Measurements from ENCODE around the gene PMM2. TPM values are rescaled to one million over a fixed set of nuclear protein-coding genes. Genes with fewer than 3 reads are reported as not detected.
"Not testable (repeated sequence)": the region's sequence is repeated elsewhere in the genome, so short reads cannot be mapped to it uniquely, and the experiment has no call there.

Gene PMM2
- 40.1 and 48.9 TPM in 2 replicates for total RNA-seq (2014; rRNA removed; shearing (Covaris generic))
- 53.5 and 58.0 TPM in 2 replicates for polyA plus RNA-seq (2014; cell fraction: nucleus; rRNA removed)

DNA sequence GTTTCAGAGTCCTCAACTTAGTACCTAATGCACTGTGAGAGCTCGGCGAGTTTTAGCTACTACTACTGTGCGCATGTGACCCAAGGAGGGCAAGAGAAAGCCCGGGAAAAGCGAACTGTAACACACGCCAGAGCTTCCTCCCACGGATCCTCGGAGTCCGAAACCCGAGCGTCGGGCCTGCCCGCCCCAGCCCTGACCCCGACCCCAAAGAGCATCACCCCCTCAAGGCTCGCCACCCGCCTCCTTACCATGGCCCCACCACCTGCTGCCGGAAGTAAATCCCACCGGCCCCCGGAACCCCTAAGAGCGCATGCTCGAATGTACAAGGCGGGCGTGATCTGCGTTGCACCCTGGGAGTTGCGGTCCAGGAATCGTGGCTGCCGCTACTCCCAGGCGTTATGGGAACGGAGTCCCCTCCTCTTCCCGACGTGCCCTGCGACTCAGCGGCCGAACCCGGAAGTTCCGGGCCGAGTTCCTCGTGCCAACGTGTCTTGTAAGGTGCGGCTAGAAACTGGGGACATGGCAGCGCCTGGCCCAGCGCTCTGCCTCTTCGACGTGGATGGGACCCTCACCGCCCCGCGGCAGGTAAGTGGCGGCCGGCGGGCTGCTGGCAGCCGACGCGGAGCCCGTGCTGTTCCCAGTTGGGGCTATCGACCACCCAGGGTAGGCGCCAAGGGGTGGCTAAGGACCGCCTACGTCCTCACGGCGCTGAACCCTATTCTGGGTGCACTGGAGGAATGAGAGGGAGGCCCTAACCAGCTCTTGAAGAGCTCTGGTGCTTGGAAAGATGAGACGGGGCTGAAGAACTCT, at the start of gene PMM2, which contains the start of gene TMEM186:
PMM2 (plus strand) TSS at position 476 of the 810 bp plus-strand sequence; CDS start at position 520, 44 bp downstream.
TMEM186 (minus strand) TSS at position 276 of the 810 bp plus-strand sequence; CDS start at position 251, 25 bp downstream.
- DNase-seq (ENCODE audit: extremely low read depth, low read depth): peak; percentile 94

DNA sequence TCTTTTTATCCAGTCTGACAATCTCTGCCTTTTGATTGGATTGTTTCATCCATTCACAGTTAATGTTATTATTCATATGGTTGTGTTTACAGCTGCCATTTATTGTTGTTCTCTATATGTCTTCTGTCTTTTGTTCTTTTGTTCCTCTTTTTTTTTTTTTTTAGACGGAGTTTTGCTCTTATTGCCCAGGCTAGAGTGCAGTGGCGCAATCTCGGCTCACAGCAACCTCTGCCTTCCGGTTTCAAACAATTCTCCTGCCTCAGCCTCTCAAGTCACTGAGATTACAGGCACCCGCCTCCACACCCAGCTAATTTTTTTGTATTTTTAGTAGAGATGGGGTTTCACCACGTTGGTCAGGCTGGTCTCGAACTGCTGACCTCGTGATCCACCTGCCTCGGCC, 48.7 kb upstream of the PMM2 start:
- not testable (repeated sequence) for DNase-seq (ENCODE audit: extremely low read depth, low read depth)

DNA sequence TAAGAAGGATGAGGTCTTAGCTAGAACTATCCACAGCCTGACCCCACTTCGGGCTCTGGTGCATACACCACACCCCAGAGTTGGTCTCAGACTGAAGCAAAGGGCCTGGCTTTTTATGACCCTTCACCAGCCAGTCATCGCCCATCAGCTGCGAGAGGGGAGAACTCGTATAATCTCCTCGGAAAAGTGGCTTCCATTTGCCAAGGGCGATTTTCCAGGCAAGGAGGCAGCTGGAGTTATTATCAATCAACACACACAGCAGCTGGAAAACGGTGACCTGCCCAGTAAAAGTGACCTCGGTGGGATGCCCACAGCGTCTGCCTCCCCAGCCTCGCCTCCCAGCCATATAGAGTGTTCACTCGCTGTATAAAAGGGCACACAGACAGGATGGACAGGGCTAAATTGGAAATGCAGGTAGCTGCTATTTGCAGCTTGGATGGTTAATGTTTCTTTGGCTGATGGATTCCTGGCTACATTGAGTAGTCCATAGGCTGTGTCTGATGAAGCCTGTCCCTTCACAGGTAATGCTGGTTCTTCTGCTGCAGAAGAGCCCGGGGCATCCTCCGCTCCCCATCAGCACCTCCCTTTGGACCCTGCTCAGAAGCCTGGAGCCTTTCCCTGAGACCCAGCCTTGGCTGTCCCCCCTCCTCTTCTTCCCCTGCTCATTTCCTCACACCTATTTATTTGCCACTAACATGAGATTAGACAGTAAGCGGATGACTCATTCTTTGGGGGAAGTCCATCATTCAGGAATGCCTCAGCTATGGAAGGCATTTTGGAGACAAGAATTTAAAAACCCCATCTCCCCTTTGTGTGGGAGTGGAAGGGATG, 45.9 kb upstream of the PMM2 start:
- peak; percentile 51 for DNase-seq (ENCODE audit: extremely low read depth, low read depth)

DNA sequence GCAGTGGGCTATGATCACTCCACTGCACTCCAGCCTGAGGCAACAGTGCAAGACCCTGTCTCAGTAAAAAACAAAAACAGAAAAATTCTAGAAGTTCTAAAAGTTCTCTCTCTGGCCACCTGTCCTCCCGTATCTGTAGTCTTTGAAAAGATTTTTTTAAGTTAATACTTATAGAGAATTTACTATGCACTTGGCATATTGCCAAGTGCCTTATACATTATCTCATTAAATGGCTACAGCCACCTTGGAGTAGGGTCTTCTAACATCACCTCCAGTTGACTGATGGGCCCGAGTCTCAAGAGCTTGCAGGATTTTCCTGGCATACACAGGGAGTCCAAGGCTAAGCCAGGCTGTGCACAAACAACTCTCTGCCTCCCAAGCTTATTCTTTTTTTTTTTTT, 44.9 kb upstream of the PMM2 start:
- DNase-seq (ENCODE audit: extremely low read depth, low read depth): no peak

GRCh38 chr16:8753416-8754054, 44.1 kb upstream of the PMM2 start:
- DNase-seq (ENCODE audit: extremely low read depth, low read depth): no peak

GRCh38 chr16:8756755-8757154, 40.9 kb upstream of the PMM2 start:
- DNase-seq (ENCODE audit: extremely low read depth, low read depth): no peak

- DNase-seq (ENCODE audit: extremely low read depth, low read depth): no peak
These were observed 39.6 kb upstream of the PMM2 start for GRCh38 chr16:8758022-8758421.

DNA sequence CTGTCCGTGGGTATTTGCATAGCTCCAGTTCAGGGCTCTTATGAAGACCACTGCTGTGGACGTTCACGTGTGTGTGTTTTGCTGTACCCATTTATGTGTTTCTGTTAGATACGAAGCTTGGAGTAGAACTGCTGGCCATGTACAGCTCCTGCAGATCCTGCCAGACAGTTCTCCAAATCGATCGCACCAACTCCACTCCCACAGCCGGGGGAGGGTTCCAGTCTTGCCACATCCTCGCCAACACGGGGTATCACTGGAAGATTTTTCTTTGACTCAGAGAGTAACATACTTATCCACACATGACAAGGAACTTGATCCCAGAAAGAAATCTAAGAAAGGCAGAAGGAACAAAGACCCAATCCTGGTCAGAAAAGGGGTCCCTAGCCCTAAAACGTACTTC, 37.6 kb upstream of the PMM2 start:
- no peak for DNase-seq (ENCODE audit: extremely low read depth, low read depth)

DNA sequence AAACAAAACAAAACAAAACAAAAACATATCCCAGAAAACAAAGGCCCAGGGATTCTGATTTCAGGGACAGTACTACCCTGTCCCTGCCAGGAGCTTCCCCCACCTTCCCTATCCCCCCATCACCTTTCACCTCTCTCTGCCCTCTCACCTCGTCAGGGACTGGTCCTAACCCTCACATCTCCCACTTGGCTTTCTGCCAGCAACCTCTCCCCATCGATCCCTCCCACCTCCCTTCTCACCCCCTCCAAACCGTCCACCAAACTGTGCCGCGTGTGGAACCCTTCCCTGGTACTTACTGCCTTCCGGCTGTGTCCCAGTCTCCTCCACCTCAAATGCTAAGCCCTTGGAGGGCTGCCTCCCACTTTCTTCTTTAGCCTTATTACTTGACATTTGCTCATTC, 36.6 kb upstream of the PMM2 start:
- no peak for DNase-seq (ENCODE audit: extremely low read depth, low read depth)

DNA sequence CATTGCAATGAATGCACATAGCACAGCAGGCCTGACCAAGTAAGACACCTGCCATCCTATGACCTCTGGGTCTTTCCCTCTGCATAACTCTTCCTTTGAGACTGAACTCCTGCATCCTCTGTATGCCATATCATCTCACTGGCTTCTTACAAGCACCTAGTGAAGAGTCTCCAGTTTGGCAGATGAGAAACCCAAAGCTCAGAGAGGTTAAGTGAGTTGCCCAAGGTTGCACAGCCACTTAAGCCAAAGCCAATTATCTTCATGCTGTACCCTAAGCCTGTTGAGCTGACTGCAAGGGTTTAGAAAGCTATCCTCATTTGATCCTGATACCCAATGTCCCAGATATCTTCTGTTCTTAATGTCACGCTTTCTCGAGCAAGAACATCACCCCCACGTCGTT, 35.4 kb upstream of the PMM2 start:
- no peak for DNase-seq (ENCODE audit: extremely low read depth, low read depth)

GRCh38 chr16:8763083-8763482, 34.6 kb upstream of the PMM2 start:
- DNase-seq (ENCODE audit: extremely low read depth, low read depth): no peak

GRCh38 chr16:8763899-8764298, 33.7 kb upstream of the PMM2 start:
- no peak for DNase-seq (ENCODE audit: extremely low read depth, low read depth)

DNA sequence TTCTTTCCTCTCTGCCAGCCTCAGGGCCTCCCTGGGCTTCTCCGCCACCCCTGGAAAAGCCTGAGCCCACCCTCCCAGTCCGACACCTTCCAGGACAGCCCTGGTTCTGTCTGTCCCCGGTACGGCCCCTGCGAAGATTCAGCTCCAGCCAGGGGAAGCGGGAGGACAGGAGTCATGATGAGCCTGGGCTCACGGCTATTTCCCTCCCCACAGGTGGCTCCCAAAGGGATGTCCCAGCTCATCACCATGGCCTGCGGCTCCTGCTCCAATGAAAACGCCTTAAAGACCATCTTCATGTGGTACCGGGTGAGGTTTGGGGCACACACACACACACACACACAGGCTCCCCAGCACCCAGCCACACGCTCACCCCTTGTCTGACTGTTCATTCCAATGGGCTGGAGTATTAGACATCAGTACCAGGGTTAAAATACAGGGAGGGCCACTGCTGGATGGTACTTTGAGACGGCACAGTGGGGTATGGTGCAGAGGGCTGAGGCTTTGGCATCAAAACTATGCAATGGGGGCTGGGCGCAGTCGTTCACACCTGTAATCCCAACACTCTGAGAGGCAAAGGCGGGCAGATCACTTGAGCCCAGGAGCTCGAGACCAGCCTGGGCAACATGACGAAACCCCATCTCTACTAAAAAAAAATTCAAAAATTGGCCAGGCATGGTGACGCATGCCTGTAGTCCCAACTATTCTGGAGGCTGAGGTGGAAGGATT, 33.0 kb upstream of the PMM2 start:
- DNase-seq (ENCODE audit: extremely low read depth, low read depth): no peak

DNA sequence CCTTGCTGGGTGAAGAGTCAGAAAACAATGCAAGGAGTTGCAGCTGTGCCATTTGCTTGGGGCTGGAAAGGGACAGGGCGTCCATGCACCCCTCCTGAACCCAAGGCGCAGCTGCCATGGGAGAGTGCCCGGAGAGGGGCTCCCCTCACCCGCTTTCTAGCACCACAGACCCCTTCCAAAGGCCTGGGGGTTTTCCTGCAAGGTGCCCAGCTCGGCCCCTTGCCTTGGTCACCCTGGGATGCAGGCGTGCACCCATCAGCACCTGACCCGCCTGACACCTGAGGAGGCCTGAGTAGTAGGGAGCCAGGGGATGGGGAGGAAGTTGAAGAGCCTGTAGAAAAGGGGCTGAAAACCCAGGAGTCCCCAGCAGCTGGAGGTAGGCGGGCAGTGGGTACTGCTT, 30.5 kb upstream of the PMM2 start:
- DNase-seq (ENCODE audit: extremely low read depth, low read depth): no peak

DNA sequence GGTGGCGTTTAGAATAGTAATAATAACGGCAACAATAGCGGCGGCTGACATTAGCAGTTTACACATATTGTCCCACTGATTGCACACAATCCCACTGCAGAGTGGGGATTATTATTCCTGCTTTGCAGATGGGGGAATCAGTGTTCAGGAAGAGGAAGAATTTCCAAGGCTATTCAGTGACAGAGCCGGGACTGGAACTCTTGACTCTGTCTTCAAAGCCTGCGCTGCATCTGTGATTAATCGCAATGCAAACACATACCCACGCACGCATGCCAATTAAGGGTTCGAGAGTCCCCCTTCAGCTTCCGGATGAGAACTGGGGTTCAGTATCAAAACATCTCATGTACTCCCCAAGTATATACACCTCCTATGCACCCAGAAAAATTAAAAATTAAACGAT, 29.4 kb upstream of the PMM2 start:
- no peak for DNase-seq (ENCODE audit: extremely low read depth, low read depth)

DNA sequence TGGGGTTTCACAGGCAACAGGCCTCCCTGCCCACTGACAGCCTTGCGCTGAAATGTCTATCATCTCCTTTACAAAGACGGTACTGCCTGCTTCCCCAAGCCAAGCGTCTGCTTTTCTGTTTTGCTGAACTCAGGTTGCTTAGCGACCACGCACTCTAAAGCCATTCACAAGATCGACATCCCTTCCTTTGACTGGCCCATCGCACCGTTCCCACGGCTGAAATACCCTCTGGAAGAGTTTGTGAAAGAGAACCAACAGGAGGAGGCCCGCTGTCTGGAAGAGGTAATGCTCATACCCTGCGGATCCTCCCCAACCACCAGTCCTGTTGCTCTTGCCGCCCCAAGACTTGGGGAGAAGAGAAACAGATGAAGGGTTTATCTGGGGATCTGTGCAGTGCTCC, 28.9 kb upstream of the PMM2 start:
- DNase-seq (ENCODE audit: extremely low read depth, low read depth): no peak

GRCh38 chr16:8773537-8773936, 24.1 kb upstream of the PMM2 start:
- no peak for DNase-seq (ENCODE audit: extremely low read depth, low read depth)

- DNase-seq (ENCODE audit: extremely low read depth, low read depth): no peak
These were observed 23.4 kb upstream of the PMM2 start for GRCh38 chr16:8774208-8774607.

GRCh38 chr16:8775359-8775758, 22.3 kb upstream of the PMM2 start:
- DNase-seq (ENCODE audit: extremely low read depth, low read depth): no peak

- DNase-seq (ENCODE audit: extremely low read depth, low read depth): no peak
These were observed 21.5 kb upstream of the PMM2 start for GRCh38 chr16:8776129-8776584.
